NCI-H2081 treated with DMSO at 0.1 percent for 48 hours (cell line): ENCODE measurements around the gene SLCO3A1.

ENCODE experiments used
- DNase-seq: peaks from one replicate; lab custom pipeline; 2025; lab: John Stamatoyannopoulos, UW

Gene SLCO3A1

GRCh38 chr15:92003515-92004067 lies 150.1 kb downstream of the SLCO3A1 start:
- DNase-seq, result no peak

- peak; percentile 48 for DNase-seq
These were observed 151.6 kb downstream of the SLCO3A1 start for GRCh38 chr15:92005154-92005553.

- no peak for DNase-seq
These were observed 152.9 kb downstream of the SLCO3A1 start for GRCh38 chr15:92006186-92007028.

GRCh38 chr15:92009162-92009561 lies 155.7 kb downstream of the SLCO3A1 start:
- DNase-seq, result no peak

- DNase-seq, result no peak
These were observed 158.3 kb downstream of the SLCO3A1 start for GRCh38 chr15:92011611-92012367.

GRCh38 chr15:92012368-92012629 lies 158.8 kb downstream of the SLCO3A1 start:
- no peak for DNase-seq

- DNase-seq, result no peak
These were observed 159.4 kb downstream of the SLCO3A1 start for GRCh38 chr15:92012881-92013280.

GRCh38 chr15:92014281-92015030 lies 160.9 kb downstream of the SLCO3A1 start:
- no peak for DNase-seq

- no peak for DNase-seq
These were observed 164.5 kb downstream of the SLCO3A1 start for GRCh38 chr15:92017882-92018534.

- no peak for DNase-seq
These were observed 165.2 kb downstream of the SLCO3A1 start for GRCh38 chr15:92018535-92019239.

GRCh38 chr15:92019706-92020105 lies 166.2 kb downstream of the SLCO3A1 start:
- DNase-seq, result no peak

GRCh38 chr15:92020207-92020606 lies 166.7 kb downstream of the SLCO3A1 start:
- no peak for DNase-seq

- DNase-seq, result no peak
These were observed 167.3 kb downstream of the SLCO3A1 start for GRCh38 chr15:92020804-92021203.

- no peak for DNase-seq
These were observed 168.3 kb downstream of the SLCO3A1 start for GRCh38 chr15:92021792-92022191.

- DNase-seq, result no peak
These were observed 170.5 kb downstream of the SLCO3A1 start for GRCh38 chr15:92023965-92024364.

GRCh38 chr15:92025706-92026270 lies 172.3 kb downstream of the SLCO3A1 start:
- DNase-seq, result no peak

- DNase-seq, result no peak
These were observed 174.8 kb downstream of the SLCO3A1 start for GRCh38 chr15:92028389-92028724.

- DNase-seq, result no peak
These were observed 176.3 kb downstream of the SLCO3A1 start for GRCh38 chr15:92029767-92030166.

- no peak for DNase-seq
These were observed 179.8 kb downstream of the SLCO3A1 start for GRCh38 chr15:92033314-92033713.

GRCh38 chr15:92033723-92034122 lies 180.2 kb downstream of the SLCO3A1 start:
- DNase-seq, result no peak

- no peak for DNase-seq
These were observed 180.7 kb downstream of the SLCO3A1 start for GRCh38 chr15:92034227-92034626.
